ENCODE results near the gene TMEM63B. TPM values are rescaled to one million over a fixed set of nuclear protein-coding genes. Genes with fewer than 3 reads are reported as not detected.

Gene TMEM63B
- total and polyA plus RNA-seq, 9 of the 15 experiments (the other 6 are each of a cell fraction or from before 2014, with no cell fraction given) = 0.14 to 39.4 (median 14.4) TPM

GRCh38 chr6:44127186-44128019 lies at the start of gene TMEM63B, which contains the start of gene MRPL14 (continued):
- no peak for TF ChIP-seq CUX1 (CRISPR knock-in tag; IDR thresholded peaks at IDR 0.05)
- no peak for TF ChIP-seq ZNF121 (CRISPR knock-in tag; conservative IDR thresholded peaks at IDR 0.05)
- TF ChIP-seq TCF7L2 (IDR thresholded peaks at IDR 0.05; ENCODE audit: low read depth, low read length) = no peak
- TF ChIP-seq MNT (conservative IDR thresholded peaks at IDR 0.05) = peak in 1 of 2 experiments; percentile 82; a peak in 3 of 4 replicates
- TF ChIP-seq, protein P1, sequence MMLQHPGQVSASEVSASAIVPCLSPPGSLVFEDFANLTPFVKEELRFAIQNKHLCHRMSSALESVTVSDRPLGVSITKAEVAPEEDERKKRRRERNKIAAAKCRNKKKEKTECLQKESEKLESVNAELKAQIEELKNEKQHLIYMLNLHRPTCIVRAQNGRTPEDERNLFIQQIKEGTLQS (IDR thresholded peaks at IDR 0.05) = no peak
- TF ChIP-seq, protein P1 (CRISPR knock-in tag; conservative IDR thresholded peaks at IDR 0.05) = no peak
- TF ChIP-seq HCFC1 (IDR thresholded peaks at IDR 0.05; ENCODE audit: low read depth, low read length) = no peak
- no peak for TF ChIP-seq C11orf30 (IDR thresholded peaks at IDR 0.05; ENCODE audit: low read depth)
- TF ChIP-seq SNIP1 (IDR thresholded peaks at IDR 0.05; ENCODE audit: low read depth) = peak; percentile 69; the same call in 1 of the 2 replicates
- no peak for TF ChIP-seq CEBPZ (IDR thresholded peaks at IDR 0.05; ENCODE audit: borderline replicate concordance, low read depth, low read length)
- TF ChIP-seq PHF21A (IDR thresholded peaks at IDR 0.05; ENCODE audit: borderline replicate concordance, low read depth) = no peak
- TF ChIP-seq TAF1 (IDR thresholded peaks at IDR 0.05; ENCODE audit: control insufficient read depth, extremely low read depth, insufficient read depth, low read length, severe bottlenecking) = peak; percentile 76
- TF ChIP-seq TBP (optimal IDR thresholded peaks at IDR 0.05; ENCODE audit: low read depth, low read length) = peak; percentile 57
- no peak for TF ChIP-seq POLR2H (tag; IDR thresholded peaks at IDR 0.05; ENCODE audit: low read depth)
- peak; percentile 66 for TF ChIP-seq RB1 (IDR thresholded peaks at IDR 0.05; ENCODE audit: low read depth)
